Measurements from ENCODE around the gene NCF1. TPM values are rescaled to one million over a fixed set of nuclear protein-coding genes. Genes with fewer than 3 reads are reported as not detected.
"Not testable (repeated sequence)": the region's sequence is repeated elsewhere in the genome, so short reads cannot be mapped to it uniquely, and the experiment has no call there.

The NCF1 gene
- polyA plus RNA-seq, 2 of the 4 experiments (the other 2 are of a cell fraction): 0.04 TPM; not detected in 1

DNA sequence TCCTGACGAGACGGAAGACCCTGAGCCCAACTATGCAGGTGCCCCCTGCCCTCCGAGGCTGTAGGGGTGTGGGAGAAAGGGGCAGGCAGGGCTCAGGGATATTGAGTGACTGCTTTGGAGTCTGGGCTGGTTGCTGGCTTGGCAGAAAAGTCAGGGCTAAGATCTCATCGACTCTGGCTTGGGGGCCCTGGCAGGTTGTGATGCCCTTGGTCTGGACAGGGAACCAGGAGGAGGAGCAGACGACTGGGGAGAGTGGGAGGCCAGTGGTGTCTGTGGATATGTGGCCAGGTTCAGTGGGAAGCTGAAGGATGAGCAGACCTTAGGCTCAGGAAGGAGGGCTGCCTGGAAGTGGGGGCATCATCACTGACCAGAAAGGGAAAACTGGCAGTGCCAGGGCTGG is 9.8 kb downstream of the NCF1 start:
- CTCF ChIA-PET; H3K4me2 ChIP-seq; FAIRE-seq; ATAC-seq; H3K4me3 ChIP-seq; POLR2A ChIA-PET; H3K9me3 ChIP-seq; H3K27ac ChIP-seq; DNase-seq (ENCODE audit: low read depth in 1 of 2, low spot score in 1 of 2); H3K4me1 ChIP-seq: not testable (repeated sequence)
- WGBS (ENCODE audit: missing lambda C conversion rate): 61% methylated on average over 4 of the region's 5 CpGs

DNA sequence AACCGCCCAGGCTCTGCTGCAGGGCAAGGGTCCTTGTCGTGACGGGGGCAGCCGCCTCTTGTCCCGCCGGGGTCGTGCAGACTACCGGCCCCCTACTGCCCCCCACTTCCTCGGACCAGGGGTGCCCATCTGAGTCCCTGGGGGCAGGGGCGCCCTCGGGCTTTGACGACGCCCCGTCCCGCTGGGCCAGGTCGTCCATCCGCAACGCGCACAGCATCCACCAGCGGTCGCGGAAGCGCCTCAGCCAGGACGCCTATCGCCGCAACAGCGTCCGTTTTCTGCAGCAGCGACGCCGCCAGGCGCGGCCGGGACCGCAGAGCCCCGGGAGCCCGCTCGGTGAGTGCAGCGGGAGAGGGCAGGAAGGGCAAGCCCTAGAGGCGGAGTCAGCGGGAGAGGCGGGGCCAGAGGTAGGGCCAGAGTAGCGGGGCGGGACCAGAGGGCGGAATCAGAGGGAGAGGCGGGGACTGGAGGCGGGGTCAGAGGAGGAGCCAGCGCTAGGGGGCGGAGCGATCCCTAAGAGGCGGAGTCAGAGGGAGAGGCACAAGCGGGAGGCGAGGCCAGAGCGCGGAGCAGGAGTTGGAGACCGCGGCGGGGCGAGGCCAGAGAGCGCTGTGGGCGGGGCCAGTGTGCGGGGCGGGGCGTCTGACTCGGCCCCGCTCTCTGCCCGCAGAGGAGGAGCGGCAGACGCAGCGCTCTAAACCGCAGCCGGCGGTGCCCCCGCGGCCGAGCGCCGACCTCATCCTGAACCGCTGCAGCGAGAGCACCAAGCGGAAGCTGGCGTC is 14.7 kb downstream of the NCF1 start:
- peak overlapping the region; percentile 34; the same call in 2 of the 3 replicates for H3K4me3 ChIP-seq
- DNase-seq (ENCODE audit: low read depth in 1 of 2, low spot score in 1 of 2) (peak in 1 of 2 experiments; percentile 89), ATAC-seq (peak; percentile 91 to 97)
- TF ChIP-seq POLR2A (IDR thresholded peaks at IDR 0.05; ENCODE audit: low read length): peak; percentile 30; the same call in 1 of the 2 replicates
- H3K4me1 ChIP-seq, H3K9me3 ChIP-seq, POLR2A ChIA-PET, CTCF ChIA-PET, FAIRE-seq: not testable (repeated sequence)
- peak overlapping the region; percentile 38; the same call in 1 of the 3 replicates for H3K4me2 ChIP-seq
- WGBS (ENCODE audit: missing lambda C conversion rate): no CpG with 5 or more reads among the region's 82 CpGs
- peak overlapping the region in 1 of 2 experiments; percentile 70; a peak in 2 of 6 replicates for H3K27ac ChIP-seq

DNA sequence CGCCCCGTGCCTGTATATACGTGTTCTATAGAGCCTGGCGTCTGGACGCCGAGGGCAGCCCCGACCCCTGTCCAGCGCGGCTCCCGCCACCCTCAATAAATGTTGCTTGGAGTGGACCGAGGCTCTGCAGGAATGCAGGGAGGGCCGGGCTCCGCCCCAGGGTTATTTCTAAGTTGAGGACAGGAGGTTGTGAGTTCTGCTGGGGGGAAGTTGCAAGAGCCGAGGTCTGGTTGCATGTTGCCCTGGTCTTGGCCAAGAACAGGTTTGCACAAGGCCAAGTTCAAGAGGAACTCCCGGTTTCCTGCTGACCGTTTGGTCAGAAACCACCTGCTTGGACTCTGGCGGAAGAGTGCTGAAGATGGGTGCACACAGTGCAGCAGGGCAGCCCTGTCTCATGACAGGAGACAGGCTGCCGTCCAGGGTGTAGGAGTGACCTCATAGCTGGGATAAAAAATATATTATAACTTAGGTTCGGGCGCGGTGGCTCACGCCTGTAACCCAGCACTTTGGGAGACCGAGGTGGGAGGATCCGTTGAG is 15.5 kb downstream of the NCF1 start:
- WGBS (ENCODE audit: missing lambda C conversion rate): no CpG with 5 or more reads among the region's 24 CpGs
- peak; percentile 26 to 58 for ATAC-seq
- FAIRE-seq; POLR2A ChIA-PET; H3K27ac ChIP-seq; H3K9me3 ChIP-seq; CTCF ChIA-PET; H3K4me3 ChIP-seq; DNase-seq (ENCODE audit: low read depth in 1 of 2, low spot score in 1 of 2); H3K4me2 ChIP-seq; H3K4me1 ChIP-seq: not testable (repeated sequence)

- FAIRE-seq, CTCF ChIA-PET, POLR2A ChIA-PET, H3K9me3 ChIP-seq, H3K4me1 ChIP-seq, H3K4me3 ChIP-seq: not testable (repeated sequence)
- WGBS (ENCODE audit: missing lambda C conversion rate): 45% methylated on average over 15 of the region's 27 CpGs
- H3K4me2 ChIP-seq: 0 out of 3 replicates have a peak overlapping the region, but pooled peaks have one; percentile 21
- peak in 1 of 2 experiments; percentile 18 for DNase-seq (ENCODE audit: low read depth in 1 of 2, low spot score in 1 of 2)
- H3K27ac ChIP-seq: peak overlapping the region in 1 of 2 experiments; percentile 39; a peak in 1 of 6 replicates
- peak; percentile 56 to 59; a peak in 5 of 6 replicates for ATAC-seq
These were observed 24.2 kb downstream of the NCF1 start for GRCh38 chr7:74797848-74798622.

DNA sequence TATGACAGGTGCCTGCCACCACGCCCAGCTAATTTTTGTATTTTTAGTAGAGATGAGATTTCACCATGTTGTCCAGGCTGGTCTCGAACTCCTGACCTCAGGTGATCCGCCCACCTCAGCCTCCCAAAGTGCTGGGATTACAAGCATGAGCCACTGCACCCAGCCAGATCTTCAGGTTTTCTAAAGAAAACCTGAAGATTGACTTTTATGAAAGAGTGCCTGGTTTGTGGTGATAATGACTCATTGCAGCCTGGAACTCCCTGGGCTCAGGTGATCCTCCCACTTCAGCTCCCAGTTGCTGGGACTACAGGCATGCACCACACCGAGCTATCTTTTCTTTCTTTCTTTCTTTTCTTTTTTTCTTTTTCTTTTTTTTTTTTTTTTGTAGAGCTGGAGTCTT is 24.8 kb downstream of the NCF1 start:
- H3K4me1 ChIP-seq; CTCF ChIA-PET; FAIRE-seq; POLR2A ChIA-PET; H3K9me3 ChIP-seq; DNase-seq (ENCODE audit: low read depth in 1 of 2, low spot score in 1 of 2); H3K4me3 ChIP-seq; TF ChIP-seq FOSL2 (IDR thresholded peaks at IDR 0.05): not testable (repeated sequence)
- 6% methylated on average over 1 of the region's 4 CpGs for WGBS (ENCODE audit: missing lambda C conversion rate)
- peak overlapping the region in 1 of 2 experiments; percentile 39; a peak in 1 of 6 replicates for H3K27ac ChIP-seq
- 0 out of 3 replicates have a peak overlapping the region, but pooled peaks have one; percentile 21 for H3K4me2 ChIP-seq
- peak; percentile 29; the same call in 1 of the 2 replicates for TF ChIP-seq FOSL2 (CRISPR knock-in tag; IDR thresholded peaks at IDR 0.05)
- ATAC-seq: peak; percentile 52 to 70; a peak in 3 of 6 replicates

DNA sequence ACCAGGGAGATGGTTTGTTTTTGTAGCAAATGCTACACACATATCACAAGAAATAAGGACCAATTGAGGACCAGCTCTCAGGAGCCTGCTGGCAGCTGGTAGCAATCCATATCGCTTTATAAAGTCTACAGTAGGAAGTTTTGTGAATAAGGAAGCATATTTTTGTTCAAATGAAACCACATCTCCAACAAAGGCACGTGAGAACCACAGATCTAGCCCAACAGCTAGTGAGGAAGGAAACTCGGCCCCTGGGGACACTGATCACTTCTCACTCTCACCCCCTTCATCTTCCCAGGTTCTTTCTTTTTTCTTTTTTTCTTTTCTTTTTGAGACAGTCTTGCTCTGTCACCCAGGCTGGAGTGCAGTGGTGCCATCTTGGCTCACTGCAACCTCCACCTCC is 42.1 kb downstream of the NCF1 start:
- H3K9me3 ChIP-seq; H3K4me1 ChIP-seq; ATAC-seq; FAIRE-seq; H3K4me3 ChIP-seq; CTCF ChIA-PET; POLR2A ChIA-PET; DNase-seq (ENCODE audit: low read depth in 1 of 2, low spot score in 1 of 2); H3K27ac ChIP-seq; H3K4me2 ChIP-seq: not testable (repeated sequence)
- 92% methylated on average over 2 of the region's 3 CpGs for WGBS (ENCODE audit: missing lambda C conversion rate)

DNA sequence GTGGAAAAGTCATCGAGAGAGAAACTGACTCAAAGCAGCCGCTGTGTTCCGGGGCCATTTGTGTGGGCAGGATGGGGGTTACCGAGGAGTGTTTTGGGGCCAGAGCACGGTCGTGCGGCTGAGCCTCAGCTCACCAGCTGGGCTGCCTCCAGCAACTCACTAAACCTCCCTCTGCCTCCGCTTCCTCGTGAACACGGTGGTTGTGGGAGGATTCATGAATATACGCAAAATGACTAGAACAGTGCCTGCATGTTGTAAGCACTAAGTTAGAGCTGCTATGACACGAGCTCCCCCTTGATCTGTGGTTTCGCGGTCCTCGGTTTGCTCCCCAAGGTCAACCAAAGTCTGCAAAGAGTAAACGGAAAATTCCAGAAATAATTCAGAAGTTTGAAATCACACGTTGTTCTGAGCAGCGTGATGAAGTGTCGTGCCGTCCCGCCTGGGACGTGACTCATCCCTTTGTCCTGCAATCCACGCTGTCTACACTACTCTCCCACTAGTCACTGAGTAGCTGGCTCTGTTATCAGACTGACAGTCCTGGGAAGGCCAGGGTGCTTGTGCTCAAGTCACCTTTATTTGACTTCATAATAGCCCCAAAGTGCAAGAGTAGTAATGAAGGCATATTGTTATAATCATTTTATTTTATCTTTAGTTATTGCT is 46.5 kb downstream of the NCF1 start:
- POLR2A ChIA-PET; FAIRE-seq; CTCF ChIA-PET; H3K4me3 ChIP-seq; H3K4me1 ChIP-seq; H3K9me3 ChIP-seq; DNase-seq (ENCODE audit: low read depth in 1 of 2, low spot score in 1 of 2); H3K4me2 ChIP-seq; H3K27ac ChIP-seq: not testable (repeated sequence)
- ATAC-seq: peak; percentile 96 to 99
- no CpG with 5 or more reads among the region's 23 CpGs for WGBS (ENCODE audit: missing lambda C conversion rate)

GRCh38 chr7:74821259-74821658 is 47.4 kb downstream of the NCF1 start:
- CTCF ChIA-PET; H3K4me1 ChIP-seq; DNase-seq (ENCODE audit: low read depth in 1 of 2, low spot score in 1 of 2); H3K27ac ChIP-seq; H3K4me2 ChIP-seq; POLR2A ChIA-PET; H3K4me3 ChIP-seq; ATAC-seq; H3K9me3 ChIP-seq; FAIRE-seq: not testable (repeated sequence)
- WGBS (ENCODE audit: missing lambda C conversion rate): no CpG with 5 or more reads among the region's 5 CpGs

- Histone ChIP-seq H3K27ac (0 out of 6 replicates have a peak overlapping the region, but pooled peaks of 1 of the 2 experiments have one; percentile 30), H3K4me2 (peak overlapping the region; percentile 25; the same call in 1 of the 3 replicates)
- WGBS (ENCODE audit: missing lambda C conversion rate): 6% methylated on average over 4 of the region's 4 CpGs
- POLR2A ChIA-PET, H3K9me3 ChIP-seq, FAIRE-seq, H3K4me1 ChIP-seq, H3K4me3 ChIP-seq, CTCF ChIA-PET: not testable (repeated sequence)
- DNase-seq (ENCODE audit: low read depth in 1 of 2, low spot score in 1 of 2) (peak in 1 of 2 experiments; percentile 6), ATAC-seq (peak; percentile 68 to 84; a peak in 5 of 6 replicates)
These were observed 56.1 kb downstream of the NCF1 start for GRCh38 chr7:74829959-74830358.

GRCh38 chr7:74830411-74830810 is 56.6 kb downstream of the NCF1 start:
- H3K4me1 ChIP-seq; DNase-seq (ENCODE audit: low read depth in 1 of 2, low spot score in 1 of 2); H3K9me3 ChIP-seq; FAIRE-seq; H3K4me2 ChIP-seq; H3K4me3 ChIP-seq; ATAC-seq; CTCF ChIA-PET; POLR2A ChIA-PET; H3K27ac ChIP-seq: not testable (repeated sequence)
- 48% methylated on average over 3 of the region's 4 CpGs for WGBS (ENCODE audit: missing lambda C conversion rate)

Data from A549 (cell line).